K562 (cell line): ENCODE results near the gene ZCWPW1. TPM values are rescaled to one million over a fixed set of nuclear protein-coding genes. Genes with fewer than 3 reads are reported as not detected.

Source experiments
- CBFA2T2 ChIP-seq: fragments of 450-650 bp; conservative IDR thresholded peaks from 2 replicates; pipeline ENCODE4 v1.6.1; 2017; ENCODE audit warnings: mild to moderate bottlenecking
- CEBPB ChIP-seq: fragments of 450-650 bp; IDR thresholded peaks from 2 replicates; pipeline ENCODE4 v1.6.1; 2016; ENCODE audit warnings: missing genetic modification characterization, missing compliant biosample characterization
- ESRRA ChIP-seq: fragments of 450-650 bp; IDR thresholded peaks from 2 replicates; pipeline ENCODE4 v1.6.1; 2014; ENCODE audit warnings: low read depth, mild to moderate bottlenecking, moderate library complexity, borderline replicate concordance
- FOXO4 ChIP-seq: fragments of 450-650 bp; formaldehyde crosslinking; IDR thresholded peaks from 2 replicates; pipeline ENCODE4 v1.4.0; 2020; ENCODE audit warnings: mild to moderate bottlenecking, moderate library complexity
- HNRNPL ChIP-seq: fragments of 200-400 bp; formaldehyde crosslinking; IDR thresholded peaks from 2 replicates; pipeline ENCODE4 v1.6.1; 2017; ENCODE audit warnings: low read depth, mild to moderate bottlenecking, low read length
- MCM5 ChIP-seq: fragments of 450-650 bp; IDR thresholded peaks from 2 replicates; pipeline ENCODE4 v1.6.1; 2016; ENCODE audit warnings: low read depth
- NFIC ChIP-seq: fragments of 450-650 bp; IDR thresholded peaks from 2 replicates; pipeline ENCODE4 v1.6.1; 2017; ENCODE audit warnings: mild to moderate bottlenecking, inconsistent platforms
- NR3C1 ChIP-seq: sonication (generic); formaldehyde crosslinking; IDR thresholded peaks from 2 replicates; pipeline ENCODE4 v1.8.1; 2022; ENCODE audit warnings: missing genetic modification reagents
- PHF21A ChIP-seq: fragments of 450-650 bp; IDR thresholded peaks from 2 replicates; pipeline ENCODE4 v1.6.1; 2017; ENCODE audit warnings: low read depth, borderline replicate concordance
- STAT5A ChIP-seq: IDR thresholded peaks from 2 replicates; pipeline ENCODE4 v1.6.1; 2012; ENCODE audit warnings: low read length, inconsistent platforms, borderline replicate concordance
- TCF3 ChIP-seq: sonication (generic); formaldehyde crosslinking; IDR thresholded peaks from 2 replicates; pipeline ENCODE4 v1.4.0; 2020; ENCODE audit warnings: mild to moderate bottlenecking, missing genetic modification reagents
- ZNF121 ChIP-seq: sonication (generic); formaldehyde crosslinking; conservative IDR thresholded peaks from 2 replicates; pipeline ENCODE4 v1.8.0; 2022; ENCODE audit warnings: missing genetic modification reagents
- ZNF347 ChIP-seq: fragments of 450-650 bp; formaldehyde crosslinking; IDR thresholded peaks from 2 replicates; pipeline ENCODE4 v1.4.0; 2020; ENCODE audit warnings: low read depth, mild to moderate bottlenecking, moderate library complexity
- ZNF354B ChIP-seq: fragments of 250-450 bp; sonication (Bioruptor Pico); IDR thresholded peaks from 2 replicates; pipeline ENCODE4 v1.4.0; 2020
- polyA plus RNA-seq, 8 experiments: library from polyadenylated mRNA; depleted of rRNA in 4 of 8; stranded (reverse) in 5 of 8; unstranded in 3 of 8; fragments of >200 nt; fragmentation: Nextera tagmentation in 2 of 8; fragmentation: Illumina TruSeq in 1 of 8; extraction: Ambion mirVana in 2 of 8; extraction: Trizol in 1 of 8; gene quantifications; 2 replicates each; pipeline versions ENCODE4 v1.2.1 to v1.2.3, GENCODE V29; 2011 to 2014; ENCODE audit warnings: inconsistent platforms in 1 of 8, missing spikeins in 1 of 8
- total RNA-seq, 7 experiments: library from RNA; depleted of rRNA in 6 of 7; stranded (reverse); fragments of >200 nt in 6 of 7; fragmentation: Illumina TruSeq in 2 of 7; extraction: Trizol in 2 of 7; gene quantifications; 2 replicates each; pipeline versions ENCODE4 v1.2.1 to v1.2.3, GENCODE V29; 2011 to 2021; ENCODE audit warnings: low replicate concordance in 1 of 7

Gene ZCWPW1
- total and polyA plus RNA-seq, 9 of the 15 experiments (the other 6 are each of a cell fraction or from before 2014, with no cell fraction given) = 0.18 to 1.7 (median 1.2) TPM

GRCh38 chr7:100411101-100411500, 17.4 kb downstream of the ZCWPW1 start (continued):
- TF ChIP-seq FOXO4 (CRISPR knock-in tag) (no peak), STAT5A (no peak), NR3C1 (CRISPR knock-in tag) (no peak), CBFA2T2 (no peak), NFIC (no peak), ZNF354B (no peak), HNRNPL (no peak), CEBPB (tag) (peak; percentile 51; the same call in 1 of the 2 replicates), ZNF347 (CRISPR knock-in tag) (no peak), TCF3 (no peak), MCM5 (no peak), ZNF121 (peak; percentile 45; the same call in 1 of the 2 replicates), PHF21A (no peak), ESRRA (no peak)
